ENCODE data around the gene EDC4. TPM values are rescaled to one million over a fixed set of nuclear protein-coding genes. Genes with fewer than 3 reads are reported as not detected.
A peak's percentile ranks its signal among the peaks of the same experiment; 100 is the strongest.

The EDC4 gene
- total and polyA plus RNA-seq, 2 of the 13 experiments (the other 11 are each of a cell fraction or from before 2014, with no cell fraction given) = 51.4 to 59.1 TPM

DNA sequence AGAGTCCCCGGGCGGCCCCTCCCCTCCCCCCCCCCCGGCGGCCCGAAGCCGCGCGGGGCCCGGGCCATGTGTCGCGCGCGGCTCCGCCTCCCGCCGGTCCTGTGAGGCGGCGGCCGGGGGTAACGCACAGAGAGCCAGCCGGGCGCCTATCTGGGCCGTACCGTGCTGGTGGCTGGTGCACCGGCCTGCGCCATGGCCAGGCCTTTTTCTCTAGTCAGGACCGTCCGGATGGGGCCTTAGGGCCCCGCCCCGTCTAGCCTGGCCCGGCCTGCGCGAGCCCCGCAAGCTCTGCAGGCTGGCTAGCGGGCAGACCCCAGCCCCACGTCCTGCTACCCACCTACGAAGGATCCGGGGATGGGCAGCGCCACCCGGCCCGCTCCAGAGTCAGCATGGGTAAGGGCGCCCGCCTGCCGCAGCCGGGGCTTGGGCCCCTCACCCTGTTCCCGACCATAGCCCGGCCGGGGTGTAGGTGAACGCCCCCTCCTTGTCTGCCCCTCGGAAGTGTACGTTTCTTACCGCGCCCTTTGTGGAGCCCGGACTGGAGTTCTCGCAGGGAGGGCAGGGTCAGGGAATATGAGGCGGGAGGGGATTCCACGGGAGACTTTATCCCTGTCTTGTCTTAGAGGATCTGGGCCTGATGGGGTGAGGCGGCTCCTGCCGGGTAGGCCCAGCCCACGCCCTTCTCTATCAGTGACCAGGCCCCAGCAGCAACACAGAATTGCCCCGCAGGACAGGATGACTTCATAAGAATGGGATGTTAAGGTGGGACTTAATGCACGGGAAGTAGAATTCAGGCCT is 25.6 kb upstream of the EDC4 start, which contains the start of gene CENPT (continued):
- TF ChIP-seq, protein P1, sequence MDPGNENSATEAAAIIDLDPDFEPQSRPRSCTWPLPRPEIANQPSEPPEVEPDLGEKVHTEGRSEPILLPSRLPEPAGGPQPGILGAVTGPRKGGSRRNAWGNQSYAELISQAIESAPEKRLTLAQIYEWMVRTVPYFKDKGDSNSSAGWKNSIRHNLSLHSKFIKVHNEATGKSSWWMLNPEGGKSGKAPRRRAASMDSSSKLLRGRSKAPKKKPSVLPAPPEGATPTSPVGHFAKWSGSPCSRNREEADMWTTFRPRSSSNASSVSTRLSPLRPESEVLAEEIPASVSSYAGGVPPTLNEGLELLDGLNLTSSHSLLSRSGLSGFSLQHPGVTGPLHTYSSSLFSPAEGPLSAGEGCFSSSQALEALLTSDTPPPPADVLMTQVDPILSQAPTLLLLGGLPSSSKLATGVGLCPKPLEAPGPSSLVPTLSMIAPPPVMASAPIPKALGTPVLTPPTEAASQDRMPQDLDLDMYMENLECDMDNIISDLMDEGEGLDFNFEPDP (CRISPR knock-in tag; conservative IDR thresholded peaks at IDR 0.05) = no peak
- TF ChIP-seq SNRNP70 (IDR thresholded peaks at IDR 0.05; ENCODE audit: low read depth, low read length) = no peak
- TF ChIP-seq, protein P2, sequence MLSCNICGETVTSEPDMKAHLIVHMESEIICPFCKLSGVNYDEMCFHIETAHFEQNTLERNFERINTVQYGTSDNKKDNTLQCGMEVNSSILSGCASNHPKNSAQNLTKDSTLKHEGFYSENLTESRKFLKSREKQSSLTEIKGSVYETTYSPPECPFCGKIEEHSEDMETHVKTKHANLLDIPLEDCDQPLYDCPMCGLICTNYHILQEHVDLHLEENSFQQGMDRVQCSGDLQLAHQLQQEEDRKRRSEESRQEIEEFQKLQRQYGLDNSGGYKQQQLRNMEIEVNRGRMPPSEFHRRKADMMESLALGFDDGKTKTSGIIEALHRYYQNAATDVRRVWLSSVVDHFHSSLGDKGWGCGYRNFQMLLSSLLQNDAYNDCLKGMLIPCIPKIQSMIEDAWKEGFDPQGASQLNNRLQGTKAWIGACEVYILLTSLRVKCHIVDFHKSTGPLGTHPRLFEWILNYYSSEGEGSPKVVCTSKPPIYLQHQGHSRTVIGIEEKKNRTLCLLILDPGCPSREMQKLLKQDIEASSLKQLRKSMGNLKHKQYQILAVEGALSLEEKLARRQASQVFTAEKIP (CRISPR knock-in tag; IDR thresholded peaks at IDR 0.05; ENCODE audit: borderline replicate concordance) = no peak

DNA sequence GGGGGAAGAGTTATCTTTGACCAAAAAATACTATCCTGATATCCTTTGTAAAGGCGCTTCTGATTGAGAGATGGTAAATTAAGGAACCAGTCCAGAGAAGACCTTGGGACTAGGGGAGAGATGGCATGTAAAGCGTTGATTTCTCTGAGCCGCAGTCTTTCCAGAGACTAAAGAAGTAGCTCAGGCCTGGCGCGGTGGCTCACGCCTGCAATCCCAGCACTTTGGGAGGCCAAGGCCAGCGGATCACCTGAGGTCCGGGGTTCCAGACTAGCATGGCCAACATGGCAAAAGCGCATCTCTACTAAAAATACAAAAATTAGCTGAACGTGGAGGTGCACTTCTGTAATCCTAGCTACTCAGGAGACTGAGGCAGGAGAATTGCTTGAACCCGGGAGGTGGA is 24.7 kb upstream of the EDC4 start:
- Histone ChIP-seq H3K9ac (ENCODE audit: insufficient read depth, low read depth, low read length) (peak overlapping the region; percentile 99), H4K20me1 (ENCODE audit: insufficient read depth, low read length) (peaks cover 36% of the 10 kb centered on the region), H3K79me2 (ENCODE audit: insufficient read depth, low read length) (peaks cover 81% of the 10 kb centered on the region), H3K27ac (ENCODE audit: extremely low read length, insufficient read depth, low read length) (peak overlapping the region; percentile 88), H2AFZ (ENCODE audit: low read length) (no peak overlapping the region), H3K4me1 (ENCODE audit: insufficient read depth, low read length) (peaks cover 45% of the 10 kb centered on the region), H3K4me3 (replicated peaks in 1 of 3; ENCODE audit: insufficient read depth in 1 of 3, low read depth in 2 of 3, low read length in 3 of 3) (peak overlapping the region; percentile 97 to 99 (median 97)), H3K27me3 (ENCODE audit: control insufficient read depth in 1 of 2, insufficient read depth in 2 of 2, low read length in 2 of 2) (no peaks in the 10 kb centered on the region; a peak in 1 of 5 replicates), H3K4me2 (ENCODE audit: low read depth, low read length) (peak overlapping the region; percentile 85), H3K36me3 (replicated peaks in 1 of 2; ENCODE audit: control insufficient read depth in 1 of 2, insufficient read depth in 2 of 2, low read length in 2 of 2) (peaks cover 0 to 8% of the 10 kb centered on the region in 2 experiments; a peak in 3 of 5 replicates), H3K9me3 (ENCODE audit: low read length) (no peaks in the 10 kb centered on the region)
- DNase-seq (ENCODE audit: low spot score) (no peak), FAIRE-seq (no peak), ATAC-seq (no peak)
- WGBS (ENCODE audit: low lambda C conversion rate) = 83% methylated on average over 11 of the region's 11 CpGs
- POLR2A ChIA-PET = interaction anchor here (1.2 to 6.2 kb wide), 2 partner anchors 10 to 14 kb away, joined by 4 to 47 read pairs; no protein-coding TSS in a partner anchor
- in situ Hi-C loops (cut with HindIII; ENCODE audit: extremely low pct_ligation_motif_present, low pct_unique_long_range_greater_than_20kb) (no loop called here), intact Hi-C loops (cut with micrococcal nuclease; ENCODE audit: unreplicated experiment) (no loop called here)
- CTCF ChIA-PET (ENCODE audit: low intra/inter-chr PET ratio, low total read pairs) = no interaction called here
- BruUV-seq (replicated peaks) = no TSS peak
- peak; percentile 73; the same call in 1 of the 2 replicates for TF ChIP-seq ZBTB38 (CRISPR knock-in tag; IDR thresholded peaks at IDR 0.05)
- TF ChIP-seq, protein P3, sequence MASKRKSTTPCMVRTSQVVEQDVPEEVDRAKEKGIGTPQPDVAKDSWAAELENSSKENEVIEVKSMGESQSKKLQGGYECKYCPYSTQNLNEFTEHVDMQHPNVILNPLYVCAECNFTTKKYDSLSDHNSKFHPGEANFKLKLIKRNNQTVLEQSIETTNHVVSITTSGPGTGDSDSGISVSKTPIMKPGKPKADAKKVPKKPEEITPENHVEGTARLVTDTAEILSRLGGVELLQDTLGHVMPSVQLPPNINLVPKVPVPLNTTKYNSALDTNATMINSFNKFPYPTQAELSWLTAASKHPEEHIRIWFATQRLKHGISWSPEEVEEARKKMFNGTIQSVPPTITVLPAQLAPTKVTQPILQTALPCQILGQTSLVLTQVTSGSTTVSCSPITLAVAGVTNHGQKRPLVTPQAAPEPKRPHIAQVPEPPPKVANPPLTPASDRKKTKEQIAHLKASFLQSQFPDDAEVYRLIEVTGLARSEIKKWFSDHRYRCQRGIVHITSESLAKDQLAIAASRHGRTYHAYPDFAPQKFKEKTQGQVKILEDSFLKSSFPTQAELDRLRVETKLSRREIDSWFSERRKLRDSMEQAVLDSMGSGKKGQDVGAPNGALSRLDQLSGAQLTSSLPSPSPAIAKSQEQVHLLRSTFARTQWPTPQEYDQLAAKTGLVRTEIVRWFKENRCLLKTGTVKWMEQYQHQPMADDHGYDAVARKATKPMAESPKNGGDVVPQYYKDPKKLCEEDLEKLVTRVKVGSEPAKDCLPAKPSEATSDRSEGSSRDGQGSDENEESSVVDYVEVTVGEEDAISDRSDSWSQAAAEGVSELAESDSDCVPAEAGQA (IDR thresholded peaks at IDR 0.05; ENCODE audit: low read depth) = no peak
- TF ChIP-seq, protein P3 (CRISPR knock-in tag; IDR thresholded peaks at IDR 0.05; ENCODE audit: borderline replicate concordance) = no peak
- TF ChIP-seq, protein P4, sequence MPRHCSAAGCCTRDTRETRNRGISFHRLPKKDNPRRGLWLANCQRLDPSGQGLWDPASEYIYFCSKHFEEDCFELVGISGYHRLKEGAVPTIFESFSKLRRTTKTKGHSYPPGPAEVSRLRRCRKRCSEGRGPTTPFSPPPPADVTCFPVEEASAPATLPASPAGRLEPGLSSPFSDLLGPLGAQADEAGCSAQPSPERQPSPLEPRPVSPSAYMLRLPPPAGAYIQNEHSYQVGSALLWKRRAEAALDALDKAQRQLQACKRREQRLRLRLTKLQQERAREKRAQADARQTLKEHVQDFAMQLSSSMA (CRISPR knock-in tag; IDR thresholded peaks at IDR 0.05) = no peak
- TF ChIP-seq, protein P5, sequence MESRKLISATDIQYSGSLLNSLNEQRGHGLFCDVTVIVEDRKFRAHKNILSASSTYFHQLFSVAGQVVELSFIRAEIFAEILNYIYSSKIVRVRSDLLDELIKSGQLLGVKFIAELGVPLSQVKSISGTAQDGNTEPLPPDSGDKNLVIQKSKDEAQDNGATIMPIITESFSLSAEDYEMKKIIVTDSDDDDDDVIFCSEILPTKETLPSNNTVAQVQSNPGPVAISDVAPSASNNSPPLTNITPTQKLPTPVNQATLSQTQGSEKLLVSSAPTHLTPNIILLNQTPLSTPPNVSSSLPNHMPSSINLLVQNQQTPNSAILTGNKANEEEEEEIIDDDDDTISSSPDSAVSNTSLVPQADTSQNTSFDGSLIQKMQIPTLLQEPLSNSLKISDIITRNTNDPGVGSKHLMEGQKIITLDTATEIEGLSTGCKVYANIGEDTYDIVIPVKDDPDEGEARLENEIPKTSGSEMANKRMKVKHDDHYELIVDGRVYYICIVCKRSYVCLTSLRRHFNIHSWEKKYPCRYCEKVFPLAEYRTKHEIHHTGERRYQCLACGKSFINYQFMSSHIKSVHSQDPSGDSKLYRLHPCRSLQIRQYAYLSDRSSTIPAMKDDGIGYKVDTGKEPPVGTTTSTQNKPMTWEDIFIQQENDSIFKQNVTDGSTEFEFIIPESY (CRISPR knock-in tag; IDR thresholded peaks at IDR 0.05) = peak; percentile 66
